Bronchial epithelial cell (primary cell): ENCODE data around the gene IL10. TPM values are rescaled to one million over a fixed set of nuclear protein-coding genes. Genes with fewer than 3 reads are reported as not detected.

Experiments used
- DNase-seq: peaks from one replicate; pipeline ENCODE4 v3.0.0-alpha.2; 2010; ENCODE audit warnings: low read depth
- FAIRE-seq: peaks from 2 replicates; lab custom pipeline; 2011; peaks lifted over from hg19 to GRCh38; lab: Jason Lieb, UNC
- H3K27me3 ChIP-seq: 2 replicates; pipeline ENCODE4 v1.5.1; 2011; ENCODE audit warnings: low read length; ENCODE audit not compliant: control insufficient read depth, insufficient read depth
- H3K36me3 ChIP-seq: 2 replicates; pipeline ENCODE4 v1.5.1; 2011; ENCODE audit warnings: low read length; ENCODE audit not compliant: control insufficient read depth, insufficient read depth
- H3K4me3 ChIP-seq: 2 replicates; pipeline ENCODE4 v1.5.1; 2011; ENCODE audit warnings: mild to moderate bottlenecking, low read depth, low read length, control low read depth
- total RNA-seq: library from RNA; depleted of rRNA; stranded (reverse); fragments of >200 nt; gene quantifications from 2 replicates; pipeline ENCODE4 v1.2.1, GENCODE V29; 2014
- TF ChIP-seq, protein P1 (sequence below): IDR thresholded peaks from 2 replicates; pipeline ENCODE4 v1.5.1; 2011; ENCODE audit warnings: mild to moderate bottlenecking, moderate library complexity, low read length, control low read depth, inconsistent platforms; ENCODE audit not compliant: insufficient read depth, severe bottlenecking

IL10 gene
- total RNA-seq, 1 donor from 2014 or later: not detected

DNA sequence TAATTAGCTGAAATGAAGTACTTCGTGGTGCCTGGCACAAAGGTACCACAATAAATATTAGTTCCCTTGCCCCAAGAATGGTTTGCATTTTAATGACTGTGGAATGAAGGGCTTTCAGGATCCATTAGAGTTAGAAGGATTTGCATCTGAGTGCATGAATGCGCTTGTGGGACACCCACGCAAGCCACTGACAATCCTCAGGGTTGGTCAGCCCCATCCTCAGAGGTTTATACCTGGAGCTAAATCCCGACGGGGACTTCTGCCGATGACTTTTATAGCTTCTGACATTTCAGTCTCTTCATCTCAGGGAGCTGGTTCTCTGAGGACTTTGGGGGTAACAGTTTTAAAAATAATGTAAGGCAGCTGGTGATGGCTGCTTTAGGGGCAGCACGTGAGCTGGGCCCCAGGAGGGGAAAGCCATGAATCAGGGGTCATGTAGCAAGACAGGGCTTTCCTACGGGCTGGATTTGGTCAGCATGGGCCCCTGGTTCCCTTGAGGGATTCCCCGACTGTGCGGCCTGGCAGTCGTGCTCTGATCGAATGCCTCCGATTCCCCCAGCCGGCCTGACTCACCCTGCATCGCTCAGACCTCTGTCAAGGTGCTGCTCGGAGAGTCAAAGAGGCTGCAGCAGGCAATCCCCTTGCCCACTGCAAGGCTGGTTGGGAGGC is 20.8 kb upstream of the IL10 start:
- Histone ChIP-seq H3K4me3 (no peak overlapping the region), H3K36me3 (no peaks in the 10 kb centered on the region), H3K27me3 (no peaks in the 10 kb centered on the region)
- DNase-seq (no peak), FAIRE-seq (no peak)
- TF ChIP-seq, protein P1, sequence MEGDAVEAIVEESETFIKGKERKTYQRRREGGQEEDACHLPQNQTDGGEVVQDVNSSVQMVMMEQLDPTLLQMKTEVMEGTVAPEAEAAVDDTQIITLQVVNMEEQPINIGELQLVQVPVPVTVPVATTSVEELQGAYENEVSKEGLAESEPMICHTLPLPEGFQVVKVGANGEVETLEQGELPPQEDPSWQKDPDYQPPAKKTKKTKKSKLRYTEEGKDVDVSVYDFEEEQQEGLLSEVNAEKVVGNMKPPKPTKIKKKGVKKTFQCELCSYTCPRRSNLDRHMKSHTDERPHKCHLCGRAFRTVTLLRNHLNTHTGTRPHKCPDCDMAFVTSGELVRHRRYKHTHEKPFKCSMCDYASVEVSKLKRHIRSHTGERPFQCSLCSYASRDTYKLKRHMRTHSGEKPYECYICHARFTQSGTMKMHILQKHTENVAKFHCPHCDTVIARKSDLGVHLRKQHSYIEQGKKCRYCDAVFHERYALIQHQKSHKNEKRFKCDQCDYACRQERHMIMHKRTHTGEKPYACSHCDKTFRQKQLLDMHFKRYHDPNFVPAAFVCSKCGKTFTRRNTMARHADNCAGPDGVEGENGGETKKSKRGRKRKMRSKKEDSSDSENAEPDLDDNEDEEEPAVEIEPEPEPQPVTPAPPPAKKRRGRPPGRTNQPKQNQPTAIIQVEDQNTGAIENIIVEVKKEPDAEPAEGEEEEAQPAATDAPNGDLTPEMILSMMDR: no peak

- no peak overlapping the region for H3K4me3 ChIP-seq
Observed at GRCh38 chr1:206790502-206791250, 18.4 kb upstream of the IL10 start.

GRCh38 chr1:206788487-206789050 is 16.3 kb upstream of the IL10 start:
- peaks cover 2% of the 10 kb centered on the region for H3K27me3 ChIP-seq
- no peak for DNase-seq
- no peak overlapping the region for H3K4me3 ChIP-seq
- H3K36me3 ChIP-seq: no peaks in the 10 kb centered on the region
- TF ChIP-seq, protein P1: no peak
- no peak for FAIRE-seq

More at GRCh38 chr1:206790502-206791250, 18.4 kb upstream of the IL10 start:
- no peak for FAIRE-seq
- Histone ChIP-seq H3K27me3 (no peaks in the 10 kb centered on the region), H3K36me3 (no peaks in the 10 kb centered on the region)
- DNase-seq: no peak
- TF ChIP-seq, protein P1: no peak

DNA sequence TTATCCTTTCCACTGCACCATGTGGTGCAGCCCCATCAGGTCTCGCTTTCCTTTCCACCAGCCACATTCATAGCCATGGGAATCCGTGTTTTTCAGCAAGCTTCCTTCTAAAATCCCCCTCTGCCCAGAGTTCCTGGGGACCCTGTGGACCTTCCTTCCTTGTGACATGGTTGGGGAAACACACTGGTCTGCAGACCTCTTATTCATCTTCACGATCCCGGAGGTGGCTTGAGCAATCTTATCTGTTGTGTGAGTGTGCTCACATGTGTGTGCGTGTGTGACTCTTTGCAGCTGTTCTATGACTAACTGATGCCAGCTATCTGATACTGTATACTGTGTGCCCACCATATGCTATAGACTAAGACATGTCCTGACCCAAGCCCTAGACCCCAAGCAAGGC is 15.6 kb upstream of the IL10 start:
- Histone ChIP-seq H3K36me3 (no peaks in the 10 kb centered on the region), H3K4me3 (no peak overlapping the region), H3K27me3 (peaks cover 2% of the 10 kb centered on the region)
- TF ChIP-seq, protein P1: no peak
- FAIRE-seq: no peak
- DNase-seq: peak; percentile 27

GRCh38 chr1:206786212-206786886 is 14.1 kb upstream of the IL10 start:
- H3K36me3 ChIP-seq: no peaks in the 10 kb centered on the region
- FAIRE-seq (no peak), DNase-seq (no peak)
- TF ChIP-seq, protein P1: no peak
- H3K27me3 ChIP-seq: peaks cover 2% of the 10 kb centered on the region
- no peak overlapping the region for H3K4me3 ChIP-seq
